Suprapubic skin (tissue), 4 donors: ENCODE measurements around the gene MYD88. TPM values are rescaled to one million over a fixed set of nuclear protein-coding genes. Genes with fewer than 3 reads are reported as not detected.

Source experiments
- DNase-seq, 2 donors: peaks; one replicate each; pipeline ENCODE4 v3.0.0-alpha.2; 2019; ENCODE audit warnings: low spot score in 2 of 2
- H3K27ac ChIP-seq: fragments of 200-600 bp; sonication (generic); one replicate; pipeline ENCODE4 v1.5.1; 2019
- H3K27me3 ChIP-seq: fragments of 200-600 bp; sonication (generic); one replicate; pipeline ENCODE4 v1.5.1; 2019
- H3K36me3 ChIP-seq: fragments of 200-600 bp; sonication (generic); one replicate; pipeline ENCODE4 v1.5.1; 2019
- H3K4me1 ChIP-seq: fragments of 200-600 bp; sonication (generic); one replicate; pipeline ENCODE4 v1.5.1; 2019
- H3K4me3 ChIP-seq: fragments of 200-600 bp; sonication (generic); one replicate; pipeline ENCODE4 v1.5.1; 2019; ENCODE audit warnings: mild to moderate bottlenecking
- H3K9me3 ChIP-seq: fragments of 200-600 bp; sonication (generic); one replicate; pipeline ENCODE4 v1.5.1; 2019
- EP300 ChIP-seq: sonication (generic); formaldehyde crosslinking; IDR thresholded peaks from one replicate; pipeline ENCODE4 v1.6.1; 2017; ENCODE audit warnings: antibody characterized with exemption
- POLR2A ChIP-seq, 2 donors: fragments of 450-650 bp; IDR thresholded peaks; one replicate each; pipeline ENCODE4 v1.6.1; 2017; ENCODE audit warnings: antibody characterized with exemption in 2 of 2, mild to moderate bottlenecking in 2 of 2, moderate library complexity in 2 of 2
- POLR2AphosphoS5 ChIP-seq, 3 donors: sonication (generic); formaldehyde crosslinking; IDR thresholded peaks; one replicate each; pipeline ENCODE4 v1.6.1; 2017; ENCODE audit warnings: antibody characterized with exemption in 3 of 3
- WGBS: methylation state at CpG from one replicate; pipeline ENCODE4 v1.1.5; 2018; 5-methylcytosine and 5-hydroxymethylcytosine counted together
- total RNA-seq, 4 donors: library from RNA; depleted of rRNA; stranded (reverse); fragments of >200 nt; gene quantifications; one replicate each; pipeline ENCODE4 v1.1.0, GENCODE V29; 2016
- TF ChIP-seq, protein P1 (sequence below), 2 donors: fragments of 200-600 bp in 1 of 2; fragments of 450-650 bp in 1 of 2; sonication (generic) in 1 of 2; IDR thresholded peaks; one replicate each; pipeline ENCODE4 v1.5.1; 2016 to 2019; ENCODE audit warnings: antibody characterized with exemption in 2 of 2, mild to moderate bottlenecking in 1 of 2, moderate library complexity in 1 of 2

Gene MYD88
- total RNA-seq, 4 donors from 2014 or later = 21.6 to 33.2 (median 28.1) TPM

DNA sequence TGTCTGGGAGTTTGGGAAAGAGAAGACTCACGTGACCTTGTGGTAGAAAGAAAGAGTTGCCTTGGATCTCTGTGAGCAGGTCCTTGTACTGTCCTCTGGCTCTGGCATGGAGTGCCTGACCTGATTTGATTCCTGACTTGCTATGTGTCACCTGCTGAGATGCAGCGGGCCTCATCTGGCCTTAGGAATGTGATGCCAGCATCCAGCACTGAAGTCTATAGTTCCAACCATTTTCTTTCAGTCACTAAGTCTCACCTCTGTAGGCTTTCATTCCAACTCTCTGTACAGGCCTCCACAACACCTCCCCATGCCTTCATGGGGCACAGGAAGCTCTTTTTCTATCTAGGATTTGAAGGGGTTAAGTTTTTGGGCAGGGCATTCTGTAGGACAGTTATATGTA is 14.8 kb downstream of the MYD88 start:
- no peak for DNase-seq
- Histone ChIP-seq H3K36me3 (no peaks in the 10 kb centered on the region), H3K4me3 (no peak overlapping the region), H3K4me1 (peaks cover 35% of the 10 kb centered on the region), H3K27ac (peak overlapping the region; percentile 16), H3K27me3 (no peaks in the 10 kb centered on the region), H3K9me3 (no peaks in the 10 kb centered on the region)
- 95% methylated on average over 2 of the region's 2 CpGs for WGBS
- no peak for TF ChIP-seq POLR2AphosphoS5 (IDR thresholded peaks at IDR 0.05)
- TF ChIP-seq, protein P1, sequence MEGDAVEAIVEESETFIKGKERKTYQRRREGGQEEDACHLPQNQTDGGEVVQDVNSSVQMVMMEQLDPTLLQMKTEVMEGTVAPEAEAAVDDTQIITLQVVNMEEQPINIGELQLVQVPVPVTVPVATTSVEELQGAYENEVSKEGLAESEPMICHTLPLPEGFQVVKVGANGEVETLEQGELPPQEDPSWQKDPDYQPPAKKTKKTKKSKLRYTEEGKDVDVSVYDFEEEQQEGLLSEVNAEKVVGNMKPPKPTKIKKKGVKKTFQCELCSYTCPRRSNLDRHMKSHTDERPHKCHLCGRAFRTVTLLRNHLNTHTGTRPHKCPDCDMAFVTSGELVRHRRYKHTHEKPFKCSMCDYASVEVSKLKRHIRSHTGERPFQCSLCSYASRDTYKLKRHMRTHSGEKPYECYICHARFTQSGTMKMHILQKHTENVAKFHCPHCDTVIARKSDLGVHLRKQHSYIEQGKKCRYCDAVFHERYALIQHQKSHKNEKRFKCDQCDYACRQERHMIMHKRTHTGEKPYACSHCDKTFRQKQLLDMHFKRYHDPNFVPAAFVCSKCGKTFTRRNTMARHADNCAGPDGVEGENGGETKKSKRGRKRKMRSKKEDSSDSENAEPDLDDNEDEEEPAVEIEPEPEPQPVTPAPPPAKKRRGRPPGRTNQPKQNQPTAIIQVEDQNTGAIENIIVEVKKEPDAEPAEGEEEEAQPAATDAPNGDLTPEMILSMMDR (IDR thresholded peaks at IDR 0.05) = no peak
- no peak for TF ChIP-seq EP300
- no peak for TF ChIP-seq POLR2A (IDR thresholded peaks at IDR 0.05)

DNA sequence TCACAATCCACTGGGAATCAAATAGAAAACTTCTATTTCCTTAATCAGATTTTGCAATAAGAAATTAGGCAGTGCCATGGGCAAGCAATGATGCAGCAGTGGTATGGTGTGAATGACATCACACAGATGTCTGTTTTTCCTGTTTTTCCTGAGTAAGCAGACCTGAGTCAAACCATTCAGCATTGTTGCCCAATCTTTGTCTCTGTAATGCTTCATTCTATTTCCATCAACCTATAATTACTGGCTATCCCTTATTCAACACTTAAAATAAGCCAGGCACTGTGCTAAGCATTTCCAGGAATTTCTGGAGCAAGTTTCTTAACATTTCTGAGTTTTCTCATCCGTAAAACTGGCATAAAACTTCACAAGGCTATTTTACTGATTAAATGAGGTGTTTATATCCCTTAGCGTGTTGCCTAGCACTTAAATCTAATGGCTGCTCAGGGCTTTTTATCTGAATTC is 15.6 kb downstream of the MYD88 start:
- no peak overlapping the region for H3K4me3 ChIP-seq
- peak in 2 of 3 donors; percentile 85 for TF ChIP-seq POLR2AphosphoS5 (IDR thresholded peaks at IDR 0.05)
- TF ChIP-seq, protein P1 (IDR thresholded peaks at IDR 0.05) = no peak
- no peak for TF ChIP-seq EP300
- H3K9me3 ChIP-seq = no peaks in the 10 kb centered on the region
- H3K36me3 ChIP-seq = no peaks in the 10 kb centered on the region
- H3K27me3 ChIP-seq = no peaks in the 10 kb centered on the region
- 56% methylated on average over 2 of the region's 2 CpGs for WGBS
- DNase-seq = no peak
- H3K4me1 ChIP-seq = peaks cover 32% of the 10 kb centered on the region
- H3K27ac ChIP-seq = peak overlapping the region; percentile 61

DNA sequence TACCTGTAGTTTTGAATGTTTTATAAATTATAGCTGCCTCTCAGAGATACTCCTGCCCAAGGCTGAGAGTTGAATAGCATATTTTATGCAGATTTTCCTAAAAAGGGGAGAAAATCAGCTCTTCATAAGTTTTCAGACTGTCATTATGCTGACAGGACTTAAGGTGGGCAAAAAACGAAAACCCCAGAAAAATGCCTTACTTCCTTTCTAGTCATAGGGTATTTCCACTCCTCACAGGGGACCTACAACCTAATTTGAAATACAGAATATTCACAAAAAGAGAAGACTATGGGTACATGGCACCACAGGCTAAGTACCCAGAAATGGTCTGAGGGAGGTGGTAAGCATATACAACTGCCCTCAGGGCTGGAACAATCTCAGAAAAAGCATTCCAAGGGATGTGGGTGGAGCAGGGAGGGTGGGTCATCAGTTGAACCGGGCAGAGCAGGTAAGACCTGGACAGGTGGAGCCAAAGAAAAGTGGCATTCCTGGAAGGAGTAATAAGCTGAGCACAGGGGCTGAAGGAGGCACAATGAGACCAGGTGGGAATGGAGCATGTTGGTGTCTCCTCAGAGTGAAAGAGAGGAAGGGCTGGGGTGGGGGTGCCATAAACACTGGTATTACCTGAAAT is 16.3 kb downstream of the MYD88 start:
- Histone ChIP-seq H3K4me3 (no peak overlapping the region), H3K27ac (peak overlapping the region; percentile 61), H3K4me1 (peaks cover 32% of the 10 kb centered on the region), H3K27me3 (no peaks in the 10 kb centered on the region), H3K36me3 (no peaks in the 10 kb centered on the region), H3K9me3 (no peaks in the 10 kb centered on the region)
- WGBS = 43% methylated on average over 2 of the region's 2 CpGs
- DNase-seq = no peak
- TF ChIP-seq, protein P1 (IDR thresholded peaks at IDR 0.05) = no peak
- TF ChIP-seq POLR2AphosphoS5 (IDR thresholded peaks at IDR 0.05) (no peak), EP300 (no peak), POLR2A (IDR thresholded peaks at IDR 0.05) (no peak)

DNA sequence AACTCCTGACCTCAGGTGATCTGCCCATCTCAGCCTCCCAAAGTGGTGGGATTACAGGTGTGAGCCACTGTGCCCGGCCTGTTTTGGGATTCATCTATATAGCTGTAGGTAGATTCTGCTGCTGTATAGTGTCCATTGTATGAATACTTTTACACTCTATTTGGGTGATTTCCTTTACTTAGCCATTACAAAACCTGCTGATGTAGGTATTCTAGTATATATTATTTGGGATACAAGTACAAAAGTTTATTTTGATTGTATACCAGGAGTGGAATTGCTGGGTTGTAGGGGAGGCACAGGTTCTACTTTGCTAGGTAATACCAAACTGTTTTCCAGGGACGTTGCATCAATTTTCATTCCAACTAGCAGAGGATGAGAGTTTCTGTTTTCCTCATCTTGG is 17.4 kb downstream of the MYD88 start:
- H3K4me3 ChIP-seq = no peak overlapping the region
- no peak overlapping the region for H3K27ac ChIP-seq
- H3K36me3 ChIP-seq = no peaks in the 10 kb centered on the region
- TF ChIP-seq EP300 (no peak), POLR2AphosphoS5 (IDR thresholded peaks at IDR 0.05) (no peak), POLR2A (IDR thresholded peaks at IDR 0.05) (no peak)
- TF ChIP-seq, protein P1 (IDR thresholded peaks at IDR 0.05) = no peak
- WGBS = 91% methylated on average over 2 of the region's 2 CpGs
- DNase-seq = no peak
- no peaks in the 10 kb centered on the region for H3K27me3 ChIP-seq
- no peaks in the 10 kb centered on the region for H3K9me3 ChIP-seq
- H3K4me1 ChIP-seq = peaks cover 32% of the 10 kb centered on the region

DNA sequence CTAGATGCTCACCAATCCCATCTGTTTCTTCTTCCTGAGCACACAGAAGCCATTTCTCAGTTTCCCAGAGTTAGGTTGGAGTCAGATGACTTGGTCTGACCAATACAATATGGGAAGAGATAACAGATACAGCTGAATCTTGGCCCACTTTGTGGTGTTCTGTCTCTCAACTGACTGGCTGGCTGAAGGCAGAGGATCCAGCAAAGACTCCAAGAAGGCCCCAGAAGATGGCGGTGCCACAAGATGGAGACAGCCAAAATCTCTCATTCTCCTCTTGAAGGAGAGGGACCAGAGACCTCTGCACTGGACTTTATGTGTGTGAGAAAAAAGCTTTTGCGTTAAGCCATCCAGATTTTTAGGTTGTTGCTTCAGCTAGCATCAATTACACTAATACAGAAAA is 18.7 kb downstream of the MYD88 start:
- 79% methylated on average over 2 of the region's 2 CpGs for WGBS
- TF ChIP-seq, protein P1 (IDR thresholded peaks at IDR 0.05) = no peak
- TF ChIP-seq POLR2AphosphoS5 (IDR thresholded peaks at IDR 0.05) (no peak), POLR2A (IDR thresholded peaks at IDR 0.05) (no peak), EP300 (no peak)

More for the DNA sequence above, 18.7 kb downstream of the MYD88 start:
- no peaks in the 10 kb centered on the region for H3K36me3 ChIP-seq
- peaks cover 32% of the 10 kb centered on the region for H3K4me1 ChIP-seq
- H3K9me3 ChIP-seq = no peaks in the 10 kb centered on the region
- no peak overlapping the region for H3K4me3 ChIP-seq
- no peak for DNase-seq
- H3K27me3 ChIP-seq = no peaks in the 10 kb centered on the region
- no peak overlapping the region for H3K27ac ChIP-seq
